Activated CD8-positive, alpha-beta memory T cell treated with anti-CD3 and anti-CD28 coated beads, Interleukin-2, amount 50 U/mL, for 1 hour (primary cell): ENCODE results near the gene WDR70.
"Not testable (repeated sequence)": the region's sequence is repeated elsewhere in the genome, so short reads cannot be mapped to it uniquely, and the experiment has no call there.

ENCODE experiments used
- DNase-seq: peaks from one replicate; pipeline ENCODE4 v3.0.0-alpha.2; 2020; ENCODE audit errors: extremely low read depth

The WDR70 gene

GRCh38 chr5:37517686-37518085 is 138.6 kb downstream of the WDR70 start:
- no peak for DNase-seq

GRCh38 chr5:37518356-37518755 is 139.2 kb downstream of the WDR70 start:
- DNase-seq: not testable (repeated sequence)

- no peak for DNase-seq
Measured at GRCh38 chr5:37519304-37519703, 140.2 kb downstream of the WDR70 start.

GRCh38 chr5:37519807-37520206 is 140.7 kb downstream of the WDR70 start:
- DNase-seq: no peak

- no peak for DNase-seq
Measured at GRCh38 chr5:37520811-37521210, 141.7 kb downstream of the WDR70 start.

- no peak for DNase-seq
Measured at GRCh38 chr5:37532976-37533740, 154.0 kb downstream of the WDR70 start.

GRCh38 chr5:37533851-37534250 is 154.7 kb downstream of the WDR70 start:
- DNase-seq: no peak

- no peak for DNase-seq
Measured at GRCh38 chr5:37539459-37539858, 160.3 kb downstream of the WDR70 start.

GRCh38 chr5:37543216-37543615 is 164.1 kb downstream of the WDR70 start:
- DNase-seq: no peak

- DNase-seq: no peak
Measured at GRCh38 chr5:37549411-37549810, 170.3 kb downstream of the WDR70 start.

- no peak for DNase-seq
Measured at GRCh38 chr5:37552161-37552560, 173.0 kb downstream of the WDR70 start.

- DNase-seq: no peak
Measured at GRCh38 chr5:37552770-37553719, 173.9 kb downstream of the WDR70 start.

- DNase-seq: no peak
Measured at GRCh38 chr5:37553720-37554404, 174.7 kb downstream of the WDR70 start.

GRCh38 chr5:37554405-37554739 is 175.3 kb downstream of the WDR70 start:
- no peak for DNase-seq

- DNase-seq: no peak
Measured at GRCh38 chr5:37554938-37555337, 175.8 kb downstream of the WDR70 start.

GRCh38 chr5:37557734-37558293 is 178.7 kb downstream of the WDR70 start:
- no peak for DNase-seq

- no peak for DNase-seq
Measured at GRCh38 chr5:37565062-37565670, 186.0 kb downstream of the WDR70 start.

GRCh38 chr5:37567566-37567965 is 188.4 kb downstream of the WDR70 start:
- DNase-seq: no peak

GRCh38 chr5:37568018-37568753 is 189.1 kb downstream of the WDR70 start:
- no peak for DNase-seq

GRCh38 chr5:37568893-37569292 is 189.8 kb downstream of the WDR70 start:
- no peak for DNase-seq

GRCh38 chr5:37569466-37569865 is 190.3 kb downstream of the WDR70 start:
- DNase-seq: no peak
